GM10266 (cell line): ENCODE results near the gene INO80D.

ENCODE experiments used
- DNase-seq: peaks from one replicate; pipeline ENCODE4 v3.0.0; 2012; ENCODE audit errors: extremely low spot score
- TF ChIP-seq, protein P1 (sequence below): IDR thresholded peaks from 2 replicates; pipeline ENCODE4 v1.5.1; 2012; ENCODE audit warnings: mild to moderate bottlenecking, low read depth; ENCODE audit not compliant: control insufficient read depth, insufficient read depth; ENCODE audit errors: missing control alignments

INO80D gene

DNA sequence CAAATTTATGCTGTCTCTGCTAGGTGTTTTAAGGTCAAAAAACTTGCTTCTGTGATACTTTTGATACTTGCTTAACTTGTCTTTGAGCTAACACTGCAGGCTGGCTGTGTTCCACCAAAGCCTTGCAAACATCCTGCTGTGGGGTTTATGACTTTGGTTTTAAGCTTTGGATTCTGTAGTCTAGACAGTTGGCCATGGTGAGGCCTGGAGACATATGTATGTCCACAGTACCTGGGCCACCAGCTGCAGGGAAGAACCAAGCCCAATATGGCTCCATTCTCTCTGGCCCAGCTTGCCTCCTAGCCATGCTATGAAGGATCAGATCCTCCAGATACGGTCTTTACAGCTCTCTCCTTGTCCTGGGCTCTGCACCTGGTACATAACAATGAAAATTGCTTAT is 113.9 kb downstream of the INO80D start:
- TF ChIP-seq, protein P1, sequence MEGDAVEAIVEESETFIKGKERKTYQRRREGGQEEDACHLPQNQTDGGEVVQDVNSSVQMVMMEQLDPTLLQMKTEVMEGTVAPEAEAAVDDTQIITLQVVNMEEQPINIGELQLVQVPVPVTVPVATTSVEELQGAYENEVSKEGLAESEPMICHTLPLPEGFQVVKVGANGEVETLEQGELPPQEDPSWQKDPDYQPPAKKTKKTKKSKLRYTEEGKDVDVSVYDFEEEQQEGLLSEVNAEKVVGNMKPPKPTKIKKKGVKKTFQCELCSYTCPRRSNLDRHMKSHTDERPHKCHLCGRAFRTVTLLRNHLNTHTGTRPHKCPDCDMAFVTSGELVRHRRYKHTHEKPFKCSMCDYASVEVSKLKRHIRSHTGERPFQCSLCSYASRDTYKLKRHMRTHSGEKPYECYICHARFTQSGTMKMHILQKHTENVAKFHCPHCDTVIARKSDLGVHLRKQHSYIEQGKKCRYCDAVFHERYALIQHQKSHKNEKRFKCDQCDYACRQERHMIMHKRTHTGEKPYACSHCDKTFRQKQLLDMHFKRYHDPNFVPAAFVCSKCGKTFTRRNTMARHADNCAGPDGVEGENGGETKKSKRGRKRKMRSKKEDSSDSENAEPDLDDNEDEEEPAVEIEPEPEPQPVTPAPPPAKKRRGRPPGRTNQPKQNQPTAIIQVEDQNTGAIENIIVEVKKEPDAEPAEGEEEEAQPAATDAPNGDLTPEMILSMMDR = no peak
- no peak for DNase-seq

DNA sequence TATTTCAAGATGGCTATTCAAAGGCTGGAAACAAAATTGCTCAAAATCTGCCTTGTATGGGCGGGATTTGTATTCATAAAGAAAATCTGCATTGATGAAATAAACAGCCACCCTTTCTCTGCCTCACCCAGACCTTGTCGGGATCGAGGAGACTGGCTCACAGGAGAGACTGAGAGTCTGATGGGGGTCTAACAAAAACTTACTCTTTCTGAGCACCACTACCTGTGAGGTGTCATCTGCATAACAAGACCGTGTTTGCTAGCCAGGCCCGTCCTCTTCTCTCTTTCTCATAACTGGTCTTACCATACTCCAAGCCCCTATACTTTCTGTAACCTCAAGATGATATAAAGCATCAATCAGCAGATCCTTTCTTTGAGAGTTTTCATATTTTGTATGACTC is 115.6 kb downstream of the INO80D start:
- TF ChIP-seq, protein P1 = no peak
- DNase-seq = no peak

DNA sequence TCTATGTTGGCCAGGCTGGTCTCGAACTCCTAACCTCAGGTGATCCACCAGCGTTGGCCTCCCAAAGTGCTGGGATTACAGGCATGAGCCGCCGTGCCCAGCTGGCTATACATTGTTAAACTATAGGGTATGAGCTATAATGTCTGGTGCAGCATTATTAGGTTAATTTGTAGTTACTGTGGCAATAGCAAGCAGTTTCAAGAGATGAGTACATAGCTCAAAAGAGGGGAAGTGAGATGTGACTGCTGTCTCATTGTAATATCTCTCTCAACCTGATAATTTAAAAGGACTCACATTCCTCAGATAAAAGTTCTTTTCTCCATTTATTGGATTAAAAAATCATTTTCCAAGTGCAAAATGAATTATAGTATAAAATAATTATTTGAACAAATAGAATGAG is 116.4 kb downstream of the INO80D start:
- TF ChIP-seq, protein P1 = no peak
- no peak for DNase-seq

DNA sequence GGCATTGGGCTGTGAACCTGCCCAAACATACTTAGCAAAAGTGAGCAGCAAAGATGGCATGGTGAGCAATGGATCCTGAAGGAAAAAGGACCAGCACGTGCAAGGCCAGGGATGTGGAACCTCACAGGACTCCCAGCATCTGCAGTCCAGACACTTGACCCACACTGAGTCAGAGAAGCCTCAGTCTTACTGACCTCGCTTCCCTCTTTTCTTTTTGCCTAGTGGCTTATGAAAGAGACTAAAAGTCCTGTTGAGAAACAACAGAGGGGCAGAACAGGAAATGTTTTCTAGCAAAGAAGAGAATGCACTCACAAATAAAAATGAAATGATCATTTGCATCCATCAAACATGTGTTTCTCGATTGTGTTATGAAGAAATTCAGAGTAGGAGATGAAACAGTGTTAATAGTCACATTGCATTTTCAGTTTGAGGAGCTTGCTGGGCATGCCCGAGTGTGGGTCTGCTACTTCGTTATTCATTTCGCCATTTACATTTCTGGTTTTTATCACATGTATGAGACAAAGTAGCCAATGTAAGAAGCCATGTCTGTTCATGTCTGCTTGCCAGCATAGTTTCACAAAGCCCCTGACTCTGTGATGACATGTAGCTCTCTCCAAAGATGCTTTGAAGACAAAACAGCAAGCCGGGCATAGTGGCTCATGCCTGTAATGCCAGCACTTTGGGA is 118.4 kb downstream of the INO80D start:
- TF ChIP-seq, protein P1 = no peak
- DNase-seq = no peak

DNA sequence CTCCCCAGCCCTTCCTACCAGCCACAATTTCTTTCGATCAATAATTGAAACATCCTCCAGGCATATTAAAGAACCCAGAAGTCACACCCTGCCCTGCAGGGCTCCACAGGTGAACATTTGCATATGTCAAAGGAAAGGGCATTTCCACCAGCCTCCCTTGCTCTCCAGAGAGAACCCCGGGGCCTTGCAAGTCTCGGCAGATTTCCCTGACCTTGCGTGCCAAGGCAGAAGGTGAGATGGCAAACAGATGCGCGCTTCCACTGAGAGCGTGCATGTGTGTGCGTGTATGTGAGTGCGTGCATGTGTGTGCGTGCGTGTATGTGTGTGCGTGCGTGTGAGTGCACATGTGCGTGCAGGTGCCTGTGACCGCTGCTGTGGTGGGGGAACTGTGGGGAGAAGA is 120.3 kb downstream of the INO80D start:
- DNase-seq = no peak
- TF ChIP-seq, protein P1 = no peak

DNA sequence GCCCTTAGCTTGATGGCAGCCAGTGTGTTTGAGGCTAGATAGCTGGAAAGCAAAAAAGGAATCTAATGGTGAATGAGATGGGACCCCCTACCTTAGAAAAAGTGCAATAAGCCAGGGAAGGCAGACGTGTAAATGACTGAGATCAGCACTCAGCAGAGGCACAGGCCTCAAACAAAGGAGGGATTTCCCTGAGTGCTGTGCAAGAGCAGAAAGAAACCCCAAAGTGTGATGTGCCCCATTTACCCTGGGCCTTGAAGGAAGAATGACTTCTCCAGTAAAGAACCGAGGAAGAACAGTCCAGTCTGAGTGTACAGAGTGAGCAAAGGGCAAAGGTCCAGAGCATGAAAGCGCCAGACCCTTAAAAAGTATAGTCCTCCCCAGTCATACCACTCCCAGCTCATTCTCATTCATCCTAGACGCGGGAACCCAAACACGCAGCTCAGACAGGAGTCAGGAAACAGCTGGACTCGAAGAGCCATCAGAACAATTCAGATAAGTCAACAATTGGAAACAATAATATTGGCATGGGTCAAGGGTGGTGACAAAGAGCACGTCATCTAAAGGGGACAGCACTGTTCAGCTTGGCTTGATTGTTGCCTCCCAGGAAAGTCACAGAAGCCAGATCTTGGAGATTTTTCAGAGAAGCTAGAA is 121.7 kb downstream of the INO80D start:
- TF ChIP-seq, protein P1 = no peak
- DNase-seq = no peak

DNA sequence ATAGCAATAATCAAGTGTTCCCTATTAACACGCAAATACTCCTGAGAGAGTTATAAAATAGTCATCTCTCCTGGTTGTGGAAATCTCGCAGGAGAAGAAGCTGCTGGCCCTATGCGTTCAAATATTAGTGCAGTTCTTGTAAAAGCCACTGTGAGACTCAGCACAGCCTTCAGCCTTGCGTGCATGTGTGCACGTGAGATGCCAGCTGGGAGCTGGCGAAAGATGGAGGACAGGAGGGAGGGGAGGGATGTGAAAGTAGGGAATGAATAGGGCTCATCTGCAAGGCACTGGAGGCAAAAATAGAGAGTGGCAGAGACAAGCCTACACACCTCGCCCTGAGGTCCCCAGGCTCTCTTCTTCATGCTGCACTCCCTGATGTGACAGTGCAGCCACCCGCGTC is 126.5 kb downstream of the INO80D start:
- TF ChIP-seq, protein P1 = no peak
- no peak for DNase-seq
